Spleen (tissue), 7 donors: Measurements from ENCODE around the gene USP24.

Source experiments
- POLR2A ChIP-seq, 3 donors: fragments of 450-650 bp; IDR thresholded peaks; one replicate each; pipeline ENCODE4 v1.5.1; 2017; ENCODE audit warnings: antibody characterized with exemption in 3 of 3, mild to moderate bottlenecking in 1 of 3
- POLR2AphosphoS5 ChIP-seq, 3 donors: sonication (generic); formaldehyde crosslinking; IDR thresholded peaks; one replicate each; pipeline ENCODE4 v1.5.1; 2017; ENCODE audit warnings: antibody characterized with exemption in 3 of 3
- TF ChIP-seq, protein P1 (sequence below), 11 experiments: fragments of 200-600 bp in 7 of 11; fragments of 450-650 bp in 4 of 11; sonication (generic) in 4 of 11; IDR thresholded peaks in 8 of 11; conservative IDR thresholded peaks in 3 of 11; 1 replicate in 7 of 11; 2 replicates in 4 of 11; pipeline versions ENCODE4 v1.4.0 to v1.8.0; 2016 to 2021; ENCODE audit warnings: antibody characterized with exemption in 11 of 11, inconsistent platforms in 4 of 11, mild to moderate bottlenecking in 1 of 11
- donor health status: DM: no; HTN: no; CAD: no; lungs with moderate emphysema.
- donor health status: DM: no; HTN: no; CAD: no.
- donor health status: DM: no; HTN: no; CAD: no.

DNA sequence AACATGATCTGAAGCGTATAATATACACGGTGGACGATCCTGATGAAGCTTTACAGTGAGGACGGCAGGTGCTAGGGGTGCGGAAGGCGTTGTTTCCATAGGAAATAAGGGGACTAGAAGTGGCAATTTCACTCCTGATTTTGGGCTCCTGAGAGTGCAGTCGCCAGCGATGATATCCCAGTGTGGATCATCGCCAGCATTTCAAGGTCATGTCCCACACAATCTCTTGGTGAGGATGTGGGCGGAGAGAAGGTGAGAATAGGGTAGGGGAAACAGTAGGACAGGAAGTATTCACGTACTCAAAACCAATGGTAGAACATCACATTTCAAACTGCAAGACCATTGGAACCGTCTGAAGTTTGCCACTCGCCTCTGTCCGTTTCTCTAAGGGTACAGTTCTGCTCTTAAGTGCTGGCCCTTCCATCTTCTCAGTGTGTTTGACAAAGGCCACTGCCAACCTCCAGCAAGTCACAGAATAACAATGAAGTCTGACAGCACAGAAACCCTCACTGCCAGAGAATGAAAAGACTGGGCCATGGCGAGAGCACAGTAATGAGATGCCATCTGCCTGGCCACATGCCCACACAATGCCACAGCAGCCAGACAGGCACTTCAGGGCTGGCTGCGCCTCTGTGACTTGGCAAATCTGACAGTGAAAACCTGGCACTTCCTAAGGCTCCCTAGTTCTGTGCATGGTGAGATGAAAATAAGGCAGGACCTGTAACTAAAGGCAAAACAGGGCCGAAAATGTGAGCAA, 148.0 kb downstream of the USP24 start:
- TF ChIP-seq, protein P1, sequence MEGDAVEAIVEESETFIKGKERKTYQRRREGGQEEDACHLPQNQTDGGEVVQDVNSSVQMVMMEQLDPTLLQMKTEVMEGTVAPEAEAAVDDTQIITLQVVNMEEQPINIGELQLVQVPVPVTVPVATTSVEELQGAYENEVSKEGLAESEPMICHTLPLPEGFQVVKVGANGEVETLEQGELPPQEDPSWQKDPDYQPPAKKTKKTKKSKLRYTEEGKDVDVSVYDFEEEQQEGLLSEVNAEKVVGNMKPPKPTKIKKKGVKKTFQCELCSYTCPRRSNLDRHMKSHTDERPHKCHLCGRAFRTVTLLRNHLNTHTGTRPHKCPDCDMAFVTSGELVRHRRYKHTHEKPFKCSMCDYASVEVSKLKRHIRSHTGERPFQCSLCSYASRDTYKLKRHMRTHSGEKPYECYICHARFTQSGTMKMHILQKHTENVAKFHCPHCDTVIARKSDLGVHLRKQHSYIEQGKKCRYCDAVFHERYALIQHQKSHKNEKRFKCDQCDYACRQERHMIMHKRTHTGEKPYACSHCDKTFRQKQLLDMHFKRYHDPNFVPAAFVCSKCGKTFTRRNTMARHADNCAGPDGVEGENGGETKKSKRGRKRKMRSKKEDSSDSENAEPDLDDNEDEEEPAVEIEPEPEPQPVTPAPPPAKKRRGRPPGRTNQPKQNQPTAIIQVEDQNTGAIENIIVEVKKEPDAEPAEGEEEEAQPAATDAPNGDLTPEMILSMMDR (IDR thresholded peaks at IDR 0.05 in 8 of 11, conservative IDR thresholded peaks at IDR 0.05 in 3 of 11) = no peak
- TF ChIP-seq POLR2A (IDR thresholded peaks at IDR 0.05) (no peak), POLR2AphosphoS5 (IDR thresholded peaks at IDR 0.05) (peak in 1 of 3 donors; percentile 25)
